GM10248 (cell line): ENCODE results near the gene LMAN1.
A peak's percentile ranks its signal among the peaks of the same experiment; 100 is the strongest.

Source experiments
- CTCF ChIA-PET: fragments of 300-600 bp; sonication (Branson Sonifier 250); formaldehyde crosslinking; extraction: SDS; loops from one replicate; lab custom pipeline; 2021; ENCODE audit warnings: antibody characterized with exemption; lab: Yijun Ruan, JAX
- POLR2A ChIA-PET: fragments of 350-650 bp; sonication (Branson Sonifier 250); formaldehyde crosslinking; extraction: SDS; loops from one replicate; lab custom pipeline; 2020; ENCODE audit warnings: antibody characterized with exemption; lab: Yijun Ruan, JAX
- DNase-seq: peaks from one replicate; pipeline ENCODE4 v3.0.0; 2012; ENCODE audit errors: extremely low spot score
- TF ChIP-seq, protein P1 (sequence below): IDR thresholded peaks from 2 replicates; pipeline ENCODE4 v1.5.1; 2012; ENCODE audit warnings: mild to moderate bottlenecking, low read depth; ENCODE audit errors: extremely low read depth, missing control alignments, control extremely low read depth

The LMAN1 gene

DNA sequence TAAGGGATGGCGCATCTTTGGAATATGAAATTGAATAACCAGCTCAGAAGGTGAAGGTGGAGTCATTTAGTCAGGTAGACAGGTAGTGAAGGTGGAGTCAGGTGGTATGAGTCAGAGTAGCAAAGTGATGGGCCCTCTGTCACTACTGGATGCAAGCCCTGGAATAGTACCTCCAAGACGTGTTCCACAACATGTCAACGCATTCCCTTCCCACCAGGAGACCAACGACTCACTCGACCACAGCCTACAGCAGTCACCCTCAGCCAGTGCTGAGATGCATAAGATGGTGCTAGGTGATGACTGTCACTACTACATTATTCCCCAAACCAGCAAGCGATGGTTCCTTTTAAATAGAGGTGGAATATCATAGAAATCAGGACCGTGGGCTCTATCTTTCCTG, 47.4 kb downstream of the LMAN1 start:
- DNase-seq, result no peak
- CTCF ChIA-PET, result interaction anchor here (1.2 to 15.0 kb wide), 4 partner anchors 15 to 226 kb away, joined by 3 to 239 read pairs (median 9); no protein-coding TSS in a partner anchor

DNA sequence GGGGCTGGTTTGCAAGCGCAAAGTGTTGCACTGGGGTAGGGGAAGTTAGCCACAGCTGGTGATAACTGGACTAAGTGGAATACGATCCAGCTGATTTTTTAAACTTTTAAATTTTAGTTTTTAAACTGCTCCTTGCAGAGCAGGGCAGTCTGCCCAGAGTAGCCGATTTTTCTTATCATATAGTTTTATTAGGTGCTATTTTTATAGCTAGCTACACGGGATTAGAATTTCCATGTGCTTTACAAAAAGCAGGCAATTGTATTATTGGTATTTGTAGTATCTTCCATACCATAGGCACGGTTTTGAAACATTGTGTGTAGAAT, 50.2 kb downstream of the LMAN1 start:
- POLR2A ChIA-PET, result no interaction called here
- no peak for DNase-seq
- CTCF ChIA-PET, result interaction anchor here (0.7 to 15.0 kb wide), 18 partner anchors 8 to 514 kb away, joined by 3 to 239 read pairs (median 5); partner anchors contain the start of genes CPLX4 and LMAN1
- TF ChIP-seq, protein P1, sequence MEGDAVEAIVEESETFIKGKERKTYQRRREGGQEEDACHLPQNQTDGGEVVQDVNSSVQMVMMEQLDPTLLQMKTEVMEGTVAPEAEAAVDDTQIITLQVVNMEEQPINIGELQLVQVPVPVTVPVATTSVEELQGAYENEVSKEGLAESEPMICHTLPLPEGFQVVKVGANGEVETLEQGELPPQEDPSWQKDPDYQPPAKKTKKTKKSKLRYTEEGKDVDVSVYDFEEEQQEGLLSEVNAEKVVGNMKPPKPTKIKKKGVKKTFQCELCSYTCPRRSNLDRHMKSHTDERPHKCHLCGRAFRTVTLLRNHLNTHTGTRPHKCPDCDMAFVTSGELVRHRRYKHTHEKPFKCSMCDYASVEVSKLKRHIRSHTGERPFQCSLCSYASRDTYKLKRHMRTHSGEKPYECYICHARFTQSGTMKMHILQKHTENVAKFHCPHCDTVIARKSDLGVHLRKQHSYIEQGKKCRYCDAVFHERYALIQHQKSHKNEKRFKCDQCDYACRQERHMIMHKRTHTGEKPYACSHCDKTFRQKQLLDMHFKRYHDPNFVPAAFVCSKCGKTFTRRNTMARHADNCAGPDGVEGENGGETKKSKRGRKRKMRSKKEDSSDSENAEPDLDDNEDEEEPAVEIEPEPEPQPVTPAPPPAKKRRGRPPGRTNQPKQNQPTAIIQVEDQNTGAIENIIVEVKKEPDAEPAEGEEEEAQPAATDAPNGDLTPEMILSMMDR, result no peak

More for the DNA sequence above, 47.4 kb downstream of the LMAN1 start:
- POLR2A ChIA-PET, result no interaction called here
- TF ChIP-seq, protein P1, result no peak

DNA sequence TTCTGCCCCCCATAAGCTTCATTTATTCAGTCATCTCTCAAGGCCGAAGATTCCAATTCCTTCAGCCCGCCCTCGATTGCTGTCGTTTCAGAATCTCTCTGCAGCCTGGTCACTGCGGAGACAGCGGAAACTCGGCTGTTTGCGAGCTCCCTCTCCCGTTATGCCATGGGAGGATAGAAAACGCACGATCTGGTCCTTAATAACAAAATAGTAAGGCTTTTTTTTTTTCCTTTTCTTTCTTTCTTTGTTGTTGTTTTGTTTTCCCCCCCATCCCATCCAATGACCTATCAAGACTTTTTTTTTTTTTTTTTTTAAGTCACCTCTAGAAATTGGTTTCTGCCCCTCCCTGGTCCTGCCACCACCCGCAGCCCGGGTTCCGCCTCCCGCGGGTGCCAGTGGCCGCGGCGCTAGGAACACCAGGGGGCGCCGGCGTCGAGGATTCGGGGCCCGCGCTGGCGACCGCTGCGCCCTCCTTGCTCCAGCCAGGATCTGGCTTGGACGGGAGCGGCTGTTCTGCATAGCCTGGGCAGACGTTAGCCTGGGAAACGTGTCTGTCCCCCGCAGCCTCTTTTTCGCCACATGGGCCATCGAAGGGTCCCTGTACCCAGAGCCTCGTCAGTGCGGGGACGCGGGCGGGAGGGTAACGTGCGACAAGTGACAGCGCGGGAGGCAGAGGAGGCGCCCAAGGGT, 50.7 kb downstream of the LMAN1 start:
- TF ChIP-seq, protein P1, result peak; percentile 89
- DNase-seq, result peak; percentile 81
- ChIA-PET CTCF (interaction anchor here (0.7 to 15.0 kb wide), 20 partner anchors 8 to 1289 kb away, joined by 3 to 239 read pairs (median 4); partner anchors contain the start of gene CPLX4), POLR2A (no interaction called here)

DNA sequence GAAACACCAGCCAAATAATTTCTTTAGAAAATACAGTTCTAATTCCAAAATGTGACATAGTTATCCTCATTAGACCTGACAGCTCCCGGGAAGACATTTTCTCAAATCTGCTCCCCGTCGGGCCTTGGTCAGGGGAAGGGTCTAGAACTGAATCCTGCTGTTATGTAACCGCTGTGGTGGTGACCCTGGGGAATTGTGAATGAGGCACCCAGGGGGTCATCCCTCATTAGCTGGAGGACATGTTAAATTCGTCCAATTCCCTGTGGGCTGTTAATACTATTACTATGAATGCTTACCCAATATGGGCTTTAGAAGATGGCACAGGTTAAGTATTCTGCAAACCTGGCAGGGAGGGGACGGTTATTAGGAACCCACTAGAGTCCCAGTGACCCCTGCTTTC, 52.4 kb downstream of the LMAN1 start:
- TF ChIP-seq, protein P1, result no peak
- CTCF ChIA-PET, result interaction anchor here (15.0 kb wide), 1 partner anchor 94 kb away, joined by 239 read pairs; no protein-coding TSS in a partner anchor
- POLR2A ChIA-PET, result no interaction called here
- no peak for DNase-seq

DNA sequence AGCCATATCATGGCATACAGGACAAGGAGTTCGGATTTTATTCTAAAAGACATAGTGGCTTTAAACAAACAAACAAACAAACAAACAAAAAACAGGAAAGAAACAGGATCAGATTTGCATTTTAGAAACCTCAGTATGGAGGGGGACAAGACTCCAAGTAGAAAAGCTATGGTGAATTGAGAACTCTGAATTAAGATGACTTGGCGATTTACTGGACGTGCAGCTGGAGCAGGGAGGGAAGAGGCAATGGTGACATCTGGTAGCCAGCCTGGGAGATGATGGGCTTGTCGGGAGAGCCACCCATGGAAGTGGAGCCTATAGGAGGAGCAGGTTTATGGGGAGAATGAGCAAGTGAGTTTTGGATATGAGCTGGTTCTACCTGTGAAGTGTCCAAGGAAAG, 53.8 kb downstream of the LMAN1 start:
- ChIA-PET CTCF (interaction anchor here (15.0 kb wide), 1 partner anchor 95 kb away, joined by 239 read pairs; no protein-coding TSS in a partner anchor), POLR2A (no interaction called here)
- TF ChIP-seq, protein P1, result no peak
- DNase-seq, result no peak

DNA sequence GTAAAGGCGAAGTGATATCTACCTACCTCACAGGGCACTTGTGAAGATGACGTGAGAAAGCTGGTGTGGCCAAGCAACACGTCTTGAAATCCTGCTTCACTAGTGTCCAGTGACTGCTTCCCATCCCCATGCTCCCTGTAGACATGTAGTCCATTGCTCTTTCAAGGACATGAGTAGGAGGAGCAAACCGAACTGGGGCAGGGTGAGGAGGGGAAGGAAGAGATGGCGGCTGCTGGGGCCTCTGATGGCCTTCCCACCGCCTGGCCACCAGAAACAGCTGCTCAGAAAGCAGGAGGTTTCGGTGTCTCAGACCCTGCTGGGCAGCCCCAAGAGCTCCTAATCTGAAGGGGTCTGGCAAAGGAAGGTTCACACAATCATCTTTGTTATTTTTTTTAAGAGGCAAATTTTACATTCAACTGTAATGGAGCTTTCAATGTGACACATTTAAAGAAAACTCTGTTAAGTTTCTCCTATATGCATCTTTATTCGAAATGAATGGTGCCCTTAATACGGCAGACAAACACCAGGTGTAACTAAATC, 55.3 kb downstream of the LMAN1 start:
- CTCF ChIA-PET, result interaction anchor here (1.1 to 15.0 kb wide), 5 partner anchors 27 to 234 kb away, joined by 3 to 239 read pairs (median 3); no protein-coding TSS in a partner anchor
- DNase-seq, result no peak
- POLR2A ChIA-PET, result no interaction called here
- TF ChIP-seq, protein P1, result no peak
